Ovary (tissue), 9 donors: ENCODE measurements around the gene KIF15. TPM values are rescaled to one million over a fixed set of nuclear protein-coding genes. Genes with fewer than 3 reads are reported as not detected.

Experiments used
- DNase-seq, 5 donors: peaks; one replicate each; pipeline ENCODE4 v3.0.0-alpha.2; 2019 to 2020
- H3K27ac ChIP-seq, 2 donors: fragments of 200-600 bp; one replicate each; pipeline versions ENCODE4 v1.5.1 to v1.8.0; 2019 to 2022
- H3K27me3 ChIP-seq: fragments of 200-600 bp; one replicate; pipeline ENCODE4 v1.8.0; 2022
- H3K36me3 ChIP-seq: fragments of 200-600 bp; sonication (generic); one replicate; pipeline ENCODE4 v1.5.1; 2019
- H3K4me1 ChIP-seq: one replicate; pipeline ENCODE4 v1.8.1; 2013; ENCODE audit warnings: mild to moderate bottlenecking, moderate library complexity; ENCODE audit not compliant: insufficient read depth
- H3K4me3 ChIP-seq: fragments of 200-600 bp; sonication (generic); one replicate; pipeline ENCODE4 v1.5.1; 2017
- H3K9me3 ChIP-seq, 2 donors: fragments of 200-600 bp in 1 of 2; sonication (generic) in 1 of 2; one replicate each; pipeline versions ENCODE4 v1.5.1 to v1.8.1; 2013 to 2019; ENCODE audit warnings: mild to moderate bottlenecking in 1 of 2, moderate library complexity in 1 of 2
- CTCF ChIP-seq, 3 donors: fragments of 450-650 bp in 2 of 3; fragments of 200-600 bp in 1 of 3; IDR thresholded peaks; one replicate each; pipeline versions ENCODE4 v1.5.1 to v1.8.0; 2016 to 2022; ENCODE audit warnings: antibody characterized with exemption in 3 of 3, mild to moderate bottlenecking in 1 of 3
- EP300 ChIP-seq: sonication (generic); formaldehyde crosslinking; IDR thresholded peaks from one replicate; pipeline ENCODE4 v1.6.1; 2017; ENCODE audit warnings: antibody characterized with exemption
- POLR2A ChIP-seq: fragments of 450-650 bp; IDR thresholded peaks from one replicate; pipeline ENCODE4 v1.6.1; 2017; ENCODE audit warnings: antibody characterized with exemption, mild to moderate bottlenecking, moderate library complexity
- whole genome bisulfite sequencing, 3 donors: extraction: QIAGEN DNeasy Blood & Tissue Kit in 1 of 3; methylation state at CpG; one replicate each; pipeline versions ENCODE4 v1.1.5 to v1.1.7; 2013 to 2017; 5-methylcytosine and 5-hydroxymethylcytosine counted together
- intact Hi-C, 4 donors: fragments of 100-400 bp; cut with DNase I; formaldehyde crosslinking; loops; one replicate each; pipeline versions ENCODE4 v1.11.0 to v1.15.1; 2022 to 2023
- polyA plus RNA-seq, 2 donors: library from polyadenylated mRNA; stranded (reverse); fragments of 200-250 nt in 1 of 2; fragments of 350-450 nt in 1 of 2; fragmentation: Illumina TruSeq in 1 of 2; extraction: RNeasy Lipid Tissue Mini Kit (QIAGEN cat#74804) in 1 of 2; gene quantifications; one replicate each; pipeline ENCODE4 v1.2.3, GENCODE V29; 2013 to 2014
- total RNA-seq, 7 donors: library from RNA; depleted of rRNA in 2 of 7; stranded (reverse); fragments of >200 nt in 2 of 7; fragmentation: NEBNext Ultra II Directional in 3 of 7; extraction: Animal tissue kit (Norgen Biotek cat#: 25700) in 3 of 7; gene quantifications; one replicate each; pipeline versions ENCODE4 v1.1.0 to v1.2.4, GENCODE V29; 2016 to 2023
- donor health status: DM: no; HTN: no; CAD: no; lungs with moderate emphysema.
- donor health status: DM: no; HTN: no; CAD: no.
- donor health status: Bipolar disorder and iron deficiency.
- donor health status: DM: yes; HTN: yes; CAD: no.
- donor health status: DM: no; HTN: no; CAD: no.
- donor health status: DM: yes; HTN: yes; CAD: no.

The KIF15 gene
- total and polyA plus RNA-seq, 9 donors: 0.15 to 0.99 (median 0.33) TPM; not detected in 1

- no peak for TF ChIP-seq CTCF (IDR thresholded peaks at IDR 0.05)
- TF ChIP-seq POLR2A: no peak
- no peak for TF ChIP-seq EP300
- no peak for DNase-seq
- Histone ChIP-seq H3K9me3 (no peaks in the 10 kb centered on the region), H3K4me3 (no peak overlapping the region), H3K4me1 (no peaks in the 10 kb centered on the region), H3K27me3 (no peaks in the 10 kb centered on the region), H3K36me3 (no peaks in the 10 kb centered on the region), H3K27ac (no peak overlapping the region)
- WGBS, 3 donors: 45 to 57% (median 49%) methylated on average over 4 of the region's 4 CpGs
- intact Hi-C loops: no loop called here
Observed at GRCh38 chr3:44885618-44886017, 124.0 kb downstream of the KIF15 start.

GRCh38 chr3:44886561-44886960 is 125.0 kb downstream of the KIF15 start:
- WGBS, 3 donors: 65 to 75% (median 70%) methylated on average over 3 of the region's 3 CpGs
- DNase-seq: no peak

GRCh38 chr3:44887101-44887500 is 125.5 kb downstream of the KIF15 start:
- no peaks in the 10 kb centered on the region for H3K9me3 ChIP-seq
- H3K27me3 ChIP-seq: no peaks in the 10 kb centered on the region
- no peak overlapping the region for H3K27ac ChIP-seq
- DNase-seq: no peak
- WGBS, 3 donors: 56 to 66% (median 63%) methylated on average over 7 of the region's 7 CpGs
- H3K4me3 ChIP-seq: no peak overlapping the region
- H3K36me3 ChIP-seq: no peaks in the 10 kb centered on the region
- intact Hi-C loops: no loop called here
- H3K4me1 ChIP-seq: no peaks in the 10 kb centered on the region
- no peak for TF ChIP-seq CTCF (IDR thresholded peaks at IDR 0.05)
- no peak for TF ChIP-seq POLR2A
- TF ChIP-seq EP300: no peak

More at GRCh38 chr3:44886561-44886960, 125.0 kb downstream of the KIF15 start:
- H3K4me3 ChIP-seq: no peak overlapping the region
- no peaks in the 10 kb centered on the region for H3K27me3 ChIP-seq
- no peak overlapping the region for H3K27ac ChIP-seq
- no peaks in the 10 kb centered on the region for H3K4me1 ChIP-seq
- intact Hi-C loops: no loop called here
- TF ChIP-seq POLR2A: no peak
- TF ChIP-seq CTCF (IDR thresholded peaks at IDR 0.05): no peak
- TF ChIP-seq EP300: no peak
- no peaks in the 10 kb centered on the region for H3K36me3 ChIP-seq
- H3K9me3 ChIP-seq: no peaks in the 10 kb centered on the region

DNA sequence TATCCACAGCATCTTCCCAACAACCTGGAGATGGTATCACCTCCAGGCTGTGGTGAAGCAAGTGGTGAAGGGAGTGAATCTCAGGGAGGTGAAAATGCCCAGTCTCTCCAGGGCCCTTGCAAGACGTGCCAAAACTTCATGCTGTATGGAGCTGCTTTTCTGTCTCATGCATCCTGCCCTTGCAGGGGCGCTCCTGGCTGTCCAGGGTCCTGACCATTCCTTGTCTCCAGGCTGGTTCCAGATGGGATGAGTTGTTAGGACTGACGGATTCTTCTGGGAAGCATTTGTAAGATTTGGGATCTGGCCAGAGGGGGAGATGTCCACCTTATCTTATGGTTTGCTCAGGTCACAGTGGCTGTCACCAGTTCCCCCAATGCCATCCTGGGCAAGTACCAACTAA is 128.7 kb downstream of the KIF15 start:
- DNase-seq: no peak
- Histone ChIP-seq H3K4me3 (no peak overlapping the region), H3K4me1 (no peaks in the 10 kb centered on the region), H3K27me3 (no peaks in the 10 kb centered on the region), H3K27ac (no peak overlapping the region), H3K9me3 (no peaks in the 10 kb centered on the region), H3K36me3 (no peaks in the 10 kb centered on the region)
- WGBS, 3 donors: 30 to 41% (median 33%) methylated on average over 3 of the region's 3 CpGs
- no peak for TF ChIP-seq CTCF (IDR thresholded peaks at IDR 0.05)
- TF ChIP-seq EP300: no peak
- no peak for TF ChIP-seq POLR2A
- intact Hi-C loops: no loop called here
